ENCODE data around the gene MCTP2. TPM values are rescaled to one million over a fixed set of nuclear protein-coding genes. Genes with fewer than 3 reads are reported as not detected.

MCTP2 gene
- total RNA-seq, 1 experiment from 2014 or later = 1.3 TPM

- Histone ChIP-seq H4K8ac (replicated peaks; ENCODE audit: insufficient read length, low read depth, low read length) (no peak overlapping the region), H3K14ac (ENCODE audit: insufficient read depth, low read length) (no peak overlapping the region), H3K9ac (ENCODE audit: extremely low read depth, insufficient read length, low read length) (no peak overlapping the region), H3K79me2 (ENCODE audit: insufficient read depth, low read length) (no peaks in the 10 kb centered on the region), H4K20me1 (ENCODE audit: control insufficient read depth, insufficient read depth, insufficient read length) (no peaks in the 10 kb centered on the region), H3K9me3 (ENCODE audit: control insufficient read depth, low read depth, low read length) (no peaks in the 10 kb centered on the region), H3K18ac (ENCODE audit: insufficient read length, low read depth, low read length) (no peak overlapping the region), H4K5ac (ENCODE audit: insufficient read length, low read depth, low read length) (no peak overlapping the region), H2BK20ac (ENCODE audit: low read depth, low read length, poor library complexity, severe bottlenecking) (no peak overlapping the region), H3K23ac (ENCODE audit: insufficient read length, low read depth, low read length) (no peak overlapping the region), H4K91ac (ENCODE audit: insufficient read length, low read depth, low read length) (no peak overlapping the region), H3K56ac (ENCODE audit: insufficient read length, low read depth, low read length) (no peak overlapping the region), H3K27ac (ENCODE audit: insufficient read length, low read depth, low read length) (no peak overlapping the region), H2BK120ac (ENCODE audit: low read depth, low read length, poor library complexity, severe bottlenecking) (no peak overlapping the region), H2BK15ac (ENCODE audit: low read depth, low read length) (no peak overlapping the region), H2AFZ (ENCODE audit: low read length) (no peak overlapping the region), H3K4ac (ENCODE audit: low read depth, low read length) (no peak overlapping the region), H2BK5ac (ENCODE audit: insufficient read length, low read length) (no peak overlapping the region), H3K23me2 (ENCODE audit: insufficient read length, low read depth, low read length, poor library complexity, severe bottlenecking) (no peaks in the 10 kb centered on the region), H2AK5ac (ENCODE audit: insufficient read length, low read length) (no peak overlapping the region), H3T11ph (ENCODE audit: low read length) (no peak overlapping the region), H3K4me1 (ENCODE audit: insufficient read depth, low read length) (0 out of 2 replicates have a peak, but pooled peaks cover 3% of the 10 kb centered on the region), H2BK12ac (ENCODE audit: insufficient read length, low read depth, low read length) (no peak overlapping the region), H3K27me3 (ENCODE audit: insufficient read depth, low read length) (no peaks in the 10 kb centered on the region), H3K4me2 (ENCODE audit: insufficient read depth, insufficient read length, low read length) (no peak overlapping the region), H3K79me1 (ENCODE audit: insufficient read depth, low read depth, low read length, poor library complexity, severe bottlenecking) (no peaks in the 10 kb centered on the region)
- no CpG with 5 or more reads among the region's 13 CpGs for WGBS (ENCODE audit: extremely low coverage, insufficient read length, low lambda C conversion rate)
- Mint-ChIP-seq H3K27me3 (ENCODE audit: low read depth) (no peaks in the 10 kb centered on the region), H3K36me3 (ENCODE audit: insufficient read depth in 1 of 3, low read depth in 3 of 3) (no peaks in the 10 kb centered on the region), H3K4me3 (no peak overlapping the region), H3K9me3 (no peaks in the 10 kb centered on the region), H3K4me1 (peaks cover 0 to 11% of the 10 kb centered on the region in 2 experiments), H3K27ac (peak overlapping the region in 1 of 3 experiments; percentile 7; a peak in 1 of 7 replicates)
- TF ChIP-seq, protein P1, sequence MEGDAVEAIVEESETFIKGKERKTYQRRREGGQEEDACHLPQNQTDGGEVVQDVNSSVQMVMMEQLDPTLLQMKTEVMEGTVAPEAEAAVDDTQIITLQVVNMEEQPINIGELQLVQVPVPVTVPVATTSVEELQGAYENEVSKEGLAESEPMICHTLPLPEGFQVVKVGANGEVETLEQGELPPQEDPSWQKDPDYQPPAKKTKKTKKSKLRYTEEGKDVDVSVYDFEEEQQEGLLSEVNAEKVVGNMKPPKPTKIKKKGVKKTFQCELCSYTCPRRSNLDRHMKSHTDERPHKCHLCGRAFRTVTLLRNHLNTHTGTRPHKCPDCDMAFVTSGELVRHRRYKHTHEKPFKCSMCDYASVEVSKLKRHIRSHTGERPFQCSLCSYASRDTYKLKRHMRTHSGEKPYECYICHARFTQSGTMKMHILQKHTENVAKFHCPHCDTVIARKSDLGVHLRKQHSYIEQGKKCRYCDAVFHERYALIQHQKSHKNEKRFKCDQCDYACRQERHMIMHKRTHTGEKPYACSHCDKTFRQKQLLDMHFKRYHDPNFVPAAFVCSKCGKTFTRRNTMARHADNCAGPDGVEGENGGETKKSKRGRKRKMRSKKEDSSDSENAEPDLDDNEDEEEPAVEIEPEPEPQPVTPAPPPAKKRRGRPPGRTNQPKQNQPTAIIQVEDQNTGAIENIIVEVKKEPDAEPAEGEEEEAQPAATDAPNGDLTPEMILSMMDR (conservative IDR thresholded peaks at IDR 0.05) = no peak
- DNase-seq = no peak
Measured at GRCh38 chr15:94336817-94337467, 105.6 kb downstream of the MCTP2 start.

All from H9 (cell line).